GM19239 (cell line): ENCODE measurements around the gene ETFRF1.

Experiments used
- DNase-seq: peaks from one replicate; pipeline ENCODE4 v3.0.0; 2011; ENCODE audit warnings: low spot score; ENCODE audit not compliant: insufficient read length
- FAIRE-seq: peaks from 2 replicates; lab custom pipeline; 2011; peaks lifted over from hg19 to GRCh38; lab: Jason Lieb, UNC

Gene ETFRF1

GRCh38 chr12:25207846-25208245 lies 12.8 kb downstream of the ETFRF1 start:
- FAIRE-seq (peak; percentile 56), DNase-seq (no peak)

- FAIRE-seq (no peak), DNase-seq (no peak)
Observed at GRCh38 chr12:25208554-25208953, 13.5 kb downstream of the ETFRF1 start.

- FAIRE-seq: no peak
- no peak for DNase-seq
Observed at GRCh38 chr12:25213338-25213737, 18.3 kb downstream of the ETFRF1 start.

- FAIRE-seq: no peak
Observed at GRCh38 chr12:25236190-25236589, 41.2 kb downstream of the ETFRF1 start.

GRCh38 chr12:25236626-25237025 lies 41.6 kb downstream of the ETFRF1 start:
- FAIRE-seq (no peak), DNase-seq (no peak)

More at GRCh38 chr12:25236190-25236589, 41.2 kb downstream of the ETFRF1 start:
- DNase-seq: no peak

- peak; percentile 90 for FAIRE-seq
- DNase-seq: no peak
Observed at GRCh38 chr12:25241167-25242020, 46.4 kb downstream of the ETFRF1 start.

- DNase-seq (no peak), FAIRE-seq (no peak)
Observed at GRCh38 chr12:25242981-25243679, 48.1 kb downstream of the ETFRF1 start.

GRCh38 chr12:25243680-25243990 lies 48.6 kb downstream of the ETFRF1 start:
- FAIRE-seq (no peak), DNase-seq (no peak)

- FAIRE-seq (no peak), DNase-seq (no peak)
Observed at GRCh38 chr12:25245491-25245890, 50.5 kb downstream of the ETFRF1 start.

- DNase-seq: no peak
- FAIRE-seq: no peak
Observed at GRCh38 chr12:25248137-25248536, 53.1 kb downstream of the ETFRF1 start.

- FAIRE-seq (no peak), DNase-seq (no peak)
Observed at GRCh38 chr12:25248732-25249131, 53.7 kb downstream of the ETFRF1 start.

- DNase-seq: peak; percentile 29
- FAIRE-seq: peak; percentile 86
Observed at GRCh38 chr12:25249931-25250738, 55.1 kb downstream of the ETFRF1 start.

GRCh38 chr12:25250744-25251730 lies 56.0 kb downstream of the ETFRF1 start, which contains the start of gene KRAS:
Gene KRAS (minus strand): TSS chr12:25250929.
- FAIRE-seq (peak; percentile 89), DNase-seq (peak; percentile 60)

GRCh38 chr12:25251769-25252168 lies 56.7 kb downstream of the ETFRF1 start:
- DNase-seq: no peak
- no peak for FAIRE-seq

GRCh38 chr12:25252946-25253345 lies 57.9 kb downstream of the ETFRF1 start:
- FAIRE-seq (no peak), DNase-seq (no peak)

GRCh38 chr12:25253371-25254068 lies 58.5 kb downstream of the ETFRF1 start:
- FAIRE-seq (peak; percentile 84), DNase-seq (no peak)

GRCh38 chr12:25254271-25254880 lies 59.3 kb downstream of the ETFRF1 start:
- DNase-seq: no peak
- FAIRE-seq: no peak
